ENCODE results near the gene IGF1R.
"Not testable (repeated sequence)": the region's sequence is repeated elsewhere in the genome, so short reads cannot be mapped to it uniquely, and the experiment has no call there.

IGF1R gene

DNA sequence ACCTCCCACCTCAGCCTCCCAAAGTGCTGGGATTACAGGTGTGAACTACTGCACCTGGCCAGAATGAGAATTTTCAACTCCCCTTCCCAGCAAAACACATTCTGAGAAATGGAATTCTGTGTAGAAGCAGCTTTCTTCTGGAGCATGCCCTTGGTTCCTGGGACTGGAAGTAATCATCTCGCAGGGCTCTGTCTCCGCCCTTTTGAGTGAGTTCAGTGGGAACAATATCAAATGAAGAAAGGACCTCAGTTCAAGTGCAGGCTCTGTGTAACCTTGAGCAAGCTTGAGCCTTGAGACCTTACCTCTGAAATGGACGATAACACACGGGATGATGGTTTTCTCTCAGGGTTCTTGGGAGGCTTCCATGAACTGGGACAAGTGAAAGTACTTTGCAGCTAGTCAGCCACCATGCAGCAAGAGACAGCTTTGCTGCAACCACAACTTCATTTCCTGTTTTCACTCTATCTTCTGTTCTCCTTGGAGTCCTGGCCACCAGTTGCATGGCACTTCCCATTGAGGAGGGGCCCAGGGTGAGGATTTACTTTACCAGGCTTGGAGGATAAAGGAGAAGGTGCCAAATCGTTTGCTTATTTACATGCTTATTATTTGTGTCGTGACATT is 35.7 kb upstream of the IGF1R start:
- DNase-seq (peak; percentile 35), ATAC-seq (ENCODE audit: insufficient read depth, low read depth) (peak; percentile 89)
- peak overlapping the region; percentile 30; the same call in 1 of the 2 replicates for H3K4me2 ChIP-seq (ENCODE audit: insufficient read depth, low read length)

DNA sequence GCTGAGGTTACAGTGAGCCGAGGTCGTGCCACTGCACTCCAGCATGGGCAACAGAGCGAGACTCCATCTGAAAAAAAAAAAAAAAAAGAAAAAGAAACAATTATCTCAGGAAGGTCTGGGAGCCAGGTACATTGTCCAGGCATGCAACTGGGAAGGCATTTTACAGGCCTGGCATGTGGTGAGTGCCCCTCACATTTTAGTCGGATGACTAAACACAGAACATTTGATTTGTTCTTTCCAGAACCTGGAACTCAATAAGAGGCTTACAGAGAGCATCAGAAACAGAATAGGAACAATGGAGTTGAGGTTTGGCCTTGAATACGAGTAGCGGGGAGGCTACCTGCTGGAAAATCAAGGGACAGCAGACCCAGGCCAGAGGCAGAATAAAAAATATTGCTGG is 33.7 kb upstream of the IGF1R start:
- Histone ChIP-seq H3K36me3 (ENCODE audit: insufficient read depth, low read length) (no peaks in the 10 kb centered on the region), H3K4me3 (ENCODE audit: low read depth in 1 of 2, low read length in 2 of 2) (no peak overlapping the region), H3K27ac (ENCODE audit: low read length) (no peak overlapping the region), H3K9me3 (ENCODE audit: insufficient read depth, low read length, severe bottlenecking) (no peaks in the 10 kb centered on the region), H4K20me1 (ENCODE audit: insufficient read depth, low read length) (no peaks in the 10 kb centered on the region), H2AFZ (ENCODE audit: low read depth, low read length) (no peak overlapping the region), H3K4me2 (ENCODE audit: insufficient read depth, low read length) (no peak overlapping the region), H3K4me1 (ENCODE audit: insufficient read depth, low read length) (peaks cover 8% of the 10 kb centered on the region), H3K27me3 (ENCODE audit: insufficient read depth, low read length, poor library complexity) (peaks cover 4% of the 10 kb centered on the region), H3K79me2 (ENCODE audit: insufficient read depth, low read length) (no peaks in the 10 kb centered on the region), H3K9ac (ENCODE audit: low read depth, low read length) (no peak overlapping the region)
- TF ChIP-seq EZH2 (IDR thresholded peaks at IDR 0.05; ENCODE audit: borderline replicate concordance, low read depth, low read length, severe bottlenecking) = no peak
- no peak for DNase-seq
- ATAC-seq (ENCODE audit: insufficient read depth, low read depth) = no peak

More for the DNA sequence above, 35.7 kb upstream of the IGF1R start:
- Histone ChIP-seq H3K4me3 (ENCODE audit: low read depth in 1 of 2, low read length in 2 of 2) (no peak overlapping the region), H3K27ac (ENCODE audit: low read length) (no peak overlapping the region), H2AFZ (ENCODE audit: low read depth, low read length) (peak overlapping the region; percentile 39; the same call in 1 of the 2 replicates), H3K4me1 (ENCODE audit: insufficient read depth, low read length) (peaks cover 8% of the 10 kb centered on the region), H4K20me1 (ENCODE audit: insufficient read depth, low read length) (no peaks in the 10 kb centered on the region), H3K36me3 (ENCODE audit: insufficient read depth, low read length) (no peaks in the 10 kb centered on the region), H3K79me2 (ENCODE audit: insufficient read depth, low read length) (no peaks in the 10 kb centered on the region), H3K27me3 (ENCODE audit: insufficient read depth, low read length, poor library complexity) (no peaks in the 10 kb centered on the region), H3K9ac (ENCODE audit: low read depth, low read length) (no peak overlapping the region), H3K9me3 (ENCODE audit: insufficient read depth, low read length, severe bottlenecking) (no peaks in the 10 kb centered on the region)
- TF ChIP-seq, protein P1, sequence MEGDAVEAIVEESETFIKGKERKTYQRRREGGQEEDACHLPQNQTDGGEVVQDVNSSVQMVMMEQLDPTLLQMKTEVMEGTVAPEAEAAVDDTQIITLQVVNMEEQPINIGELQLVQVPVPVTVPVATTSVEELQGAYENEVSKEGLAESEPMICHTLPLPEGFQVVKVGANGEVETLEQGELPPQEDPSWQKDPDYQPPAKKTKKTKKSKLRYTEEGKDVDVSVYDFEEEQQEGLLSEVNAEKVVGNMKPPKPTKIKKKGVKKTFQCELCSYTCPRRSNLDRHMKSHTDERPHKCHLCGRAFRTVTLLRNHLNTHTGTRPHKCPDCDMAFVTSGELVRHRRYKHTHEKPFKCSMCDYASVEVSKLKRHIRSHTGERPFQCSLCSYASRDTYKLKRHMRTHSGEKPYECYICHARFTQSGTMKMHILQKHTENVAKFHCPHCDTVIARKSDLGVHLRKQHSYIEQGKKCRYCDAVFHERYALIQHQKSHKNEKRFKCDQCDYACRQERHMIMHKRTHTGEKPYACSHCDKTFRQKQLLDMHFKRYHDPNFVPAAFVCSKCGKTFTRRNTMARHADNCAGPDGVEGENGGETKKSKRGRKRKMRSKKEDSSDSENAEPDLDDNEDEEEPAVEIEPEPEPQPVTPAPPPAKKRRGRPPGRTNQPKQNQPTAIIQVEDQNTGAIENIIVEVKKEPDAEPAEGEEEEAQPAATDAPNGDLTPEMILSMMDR (IDR thresholded peaks at IDR 0.05; ENCODE audit: borderline replicate concordance, extremely low read depth, low read length, poor library complexity, severe bottlenecking) = no peak
- no peak for TF ChIP-seq EZH2 (IDR thresholded peaks at IDR 0.05; ENCODE audit: borderline replicate concordance, low read depth, low read length, severe bottlenecking)

DNA sequence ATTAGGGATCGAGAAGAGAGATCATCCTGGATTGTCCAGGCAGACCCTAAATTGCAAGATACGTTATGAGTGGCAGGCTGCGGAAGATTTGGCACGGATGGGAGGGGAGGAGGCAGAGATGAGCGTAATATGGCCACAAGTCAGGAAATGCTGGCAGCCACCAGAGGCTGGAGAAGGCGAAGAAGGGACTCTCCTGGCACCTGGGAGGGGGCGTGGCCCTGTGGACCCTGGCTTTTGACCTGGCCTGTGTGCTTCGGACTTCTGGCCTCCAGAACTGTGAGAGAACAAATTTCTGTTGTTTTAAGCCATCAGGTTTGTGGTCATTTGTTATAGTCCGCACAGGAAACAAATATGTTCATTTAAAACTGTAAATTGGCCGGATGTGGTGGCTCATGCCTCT is 31.9 kb upstream of the IGF1R start:
- Histone ChIP-seq H3K9me3 (ENCODE audit: insufficient read depth, low read length, severe bottlenecking) (no peaks in the 10 kb centered on the region), H2AFZ (ENCODE audit: low read depth, low read length) (no peak overlapping the region), H3K27ac (ENCODE audit: low read length) (no peak overlapping the region), H4K20me1 (ENCODE audit: insufficient read depth, low read length) (no peaks in the 10 kb centered on the region), H3K4me1 (ENCODE audit: insufficient read depth, low read length) (peaks cover 8% of the 10 kb centered on the region), H3K9ac (ENCODE audit: low read depth, low read length) (no peak overlapping the region), H3K27me3 (ENCODE audit: insufficient read depth, low read length, poor library complexity) (peaks cover 15% of the 10 kb centered on the region), H3K4me3 (ENCODE audit: low read depth in 1 of 2, low read length in 2 of 2) (no peak overlapping the region), H3K4me2 (ENCODE audit: insufficient read depth, low read length) (no peak overlapping the region), H3K79me2 (ENCODE audit: insufficient read depth, low read length) (no peaks in the 10 kb centered on the region), H3K36me3 (ENCODE audit: insufficient read depth, low read length) (no peaks in the 10 kb centered on the region)
- no peak for TF ChIP-seq EZH2 (IDR thresholded peaks at IDR 0.05; ENCODE audit: borderline replicate concordance, low read depth, low read length, severe bottlenecking)
- TF ChIP-seq, protein P1 (IDR thresholded peaks at IDR 0.05; ENCODE audit: borderline replicate concordance, extremely low read depth, low read length, poor library complexity, severe bottlenecking) = no peak
- no peak for ATAC-seq (ENCODE audit: insufficient read depth, low read depth)
- DNase-seq = no peak

DNA sequence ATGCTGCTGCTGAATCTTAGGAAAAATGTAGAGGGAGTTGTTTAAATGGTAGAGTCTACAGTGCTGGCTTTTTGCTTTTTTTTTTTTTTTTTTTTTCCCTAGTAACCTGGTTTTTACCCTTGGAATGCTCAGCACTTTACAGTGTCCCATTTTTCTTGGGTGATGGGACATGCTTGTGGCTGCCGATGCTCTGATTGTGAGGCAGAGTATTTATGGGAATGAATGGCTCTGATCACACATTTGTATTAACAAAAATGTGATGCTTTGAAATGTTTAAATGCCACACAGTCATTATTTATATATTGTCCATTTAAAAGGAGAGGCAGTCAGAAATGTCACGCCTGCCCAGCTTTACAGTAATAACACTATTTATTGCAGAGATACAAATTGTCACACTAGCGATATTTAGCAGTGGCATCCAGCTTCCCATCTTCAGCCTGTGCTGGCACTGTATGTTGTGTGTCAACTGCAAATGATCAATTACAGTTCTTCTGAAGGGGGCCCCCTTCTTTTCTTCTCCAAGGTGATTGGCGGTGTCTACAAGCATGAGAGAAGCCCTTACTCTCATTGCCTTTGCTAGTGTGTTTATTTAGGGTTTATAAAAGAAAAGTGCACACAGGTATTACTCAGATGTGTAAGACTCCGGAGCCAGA is 30.9 kb upstream of the IGF1R start:
- no peak overlapping the region for H3K9ac ChIP-seq (ENCODE audit: low read depth, low read length)
- no peak for TF ChIP-seq EZH2 (IDR thresholded peaks at IDR 0.05; ENCODE audit: borderline replicate concordance, low read depth, low read length, severe bottlenecking)
- TF ChIP-seq, protein P1 (IDR thresholded peaks at IDR 0.05; ENCODE audit: borderline replicate concordance, extremely low read depth, low read length, poor library complexity, severe bottlenecking) = no peak
- H3K27ac ChIP-seq (ENCODE audit: low read length) = no peak overlapping the region
- no peak for ATAC-seq (ENCODE audit: insufficient read depth, low read depth)
- no peaks in the 10 kb centered on the region for H3K9me3 ChIP-seq (ENCODE audit: insufficient read depth, low read length, severe bottlenecking)
- H2AFZ ChIP-seq (ENCODE audit: low read depth, low read length) = no peak overlapping the region
- no peaks in the 10 kb centered on the region for H4K20me1 ChIP-seq (ENCODE audit: insufficient read depth, low read length)
- H3K4me3 ChIP-seq (ENCODE audit: low read depth in 1 of 2, low read length in 2 of 2) = no peak overlapping the region
- H3K4me2 ChIP-seq (ENCODE audit: insufficient read depth, low read length) = no peak overlapping the region
- no peaks in the 10 kb centered on the region for H3K79me2 ChIP-seq (ENCODE audit: insufficient read depth, low read length)
- DNase-seq = no peak
- H3K4me1 ChIP-seq (ENCODE audit: insufficient read depth, low read length) = peaks cover 6% of the 10 kb centered on the region
- peaks cover 19% of the 10 kb centered on the region for H3K27me3 ChIP-seq (ENCODE audit: insufficient read depth, low read length, poor library complexity)
- H3K36me3 ChIP-seq (ENCODE audit: insufficient read depth, low read length) = no peaks in the 10 kb centered on the region

DNA sequence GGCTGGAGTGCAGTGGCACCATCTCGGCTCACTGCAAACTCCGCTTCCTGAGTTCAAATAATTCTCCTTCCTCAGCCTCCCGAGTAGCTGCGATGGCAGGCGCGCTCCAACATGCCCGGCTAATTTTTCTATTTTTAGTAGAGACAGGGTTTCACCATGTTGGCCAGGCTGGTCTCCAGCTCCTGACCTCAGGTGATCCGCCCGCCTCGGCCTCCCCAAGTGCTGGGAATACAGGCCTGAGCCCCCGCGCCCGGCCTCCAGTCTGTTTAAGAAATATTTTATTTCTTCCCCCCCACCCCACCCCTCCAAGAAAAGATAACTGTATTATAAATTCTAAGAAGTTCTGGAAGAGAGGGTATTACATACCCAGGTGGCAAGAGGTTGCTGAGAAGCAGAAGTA is 29.8 kb upstream of the IGF1R start:
- DNase-seq; H3K9ac ChIP-seq (ENCODE audit: low read depth, low read length); H2AFZ ChIP-seq (ENCODE audit: low read depth, low read length); ATAC-seq (ENCODE audit: insufficient read depth, low read depth); H3K36me3 ChIP-seq (ENCODE audit: insufficient read depth, low read length); H3K9me3 ChIP-seq (ENCODE audit: insufficient read depth, low read length, severe bottlenecking); H3K4me2 ChIP-seq (ENCODE audit: insufficient read depth, low read length); H3K79me2 ChIP-seq (ENCODE audit: insufficient read depth, low read length); H3K4me1 ChIP-seq (ENCODE audit: insufficient read depth, low read length); H4K20me1 ChIP-seq (ENCODE audit: insufficient read depth, low read length); H3K4me3 ChIP-seq (ENCODE audit: low read depth in 1 of 2, low read length in 2 of 2); H3K27ac ChIP-seq (ENCODE audit: low read length): not testable (repeated sequence)
- H3K27me3 ChIP-seq (ENCODE audit: insufficient read depth, low read length, poor library complexity) = peaks cover 19% of the 10 kb centered on the region

Data from DND-41 (cell line).